ENCODE results near the gene VWF.

DNA sequence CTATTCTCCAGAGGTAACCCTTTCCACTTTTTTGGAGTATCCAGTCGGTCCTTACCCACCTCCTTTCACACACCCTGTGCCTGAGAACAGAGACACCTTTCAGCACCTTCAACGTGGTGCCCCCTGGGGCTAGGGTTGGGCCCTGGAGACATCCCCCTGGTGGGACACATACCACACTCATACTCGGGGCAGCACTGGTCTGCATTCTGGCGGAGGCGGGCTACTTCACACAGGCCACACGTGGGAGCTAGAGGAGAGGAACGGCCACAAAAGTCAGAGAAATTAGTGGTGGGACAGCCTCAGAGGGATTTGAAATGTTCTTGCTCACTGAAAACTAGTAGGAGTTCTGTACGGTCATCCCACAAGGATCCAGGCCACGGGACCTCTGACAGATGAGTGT lies 139.6 kb downstream of the VWF start:
- TF ChIP-seq, protein P1, sequence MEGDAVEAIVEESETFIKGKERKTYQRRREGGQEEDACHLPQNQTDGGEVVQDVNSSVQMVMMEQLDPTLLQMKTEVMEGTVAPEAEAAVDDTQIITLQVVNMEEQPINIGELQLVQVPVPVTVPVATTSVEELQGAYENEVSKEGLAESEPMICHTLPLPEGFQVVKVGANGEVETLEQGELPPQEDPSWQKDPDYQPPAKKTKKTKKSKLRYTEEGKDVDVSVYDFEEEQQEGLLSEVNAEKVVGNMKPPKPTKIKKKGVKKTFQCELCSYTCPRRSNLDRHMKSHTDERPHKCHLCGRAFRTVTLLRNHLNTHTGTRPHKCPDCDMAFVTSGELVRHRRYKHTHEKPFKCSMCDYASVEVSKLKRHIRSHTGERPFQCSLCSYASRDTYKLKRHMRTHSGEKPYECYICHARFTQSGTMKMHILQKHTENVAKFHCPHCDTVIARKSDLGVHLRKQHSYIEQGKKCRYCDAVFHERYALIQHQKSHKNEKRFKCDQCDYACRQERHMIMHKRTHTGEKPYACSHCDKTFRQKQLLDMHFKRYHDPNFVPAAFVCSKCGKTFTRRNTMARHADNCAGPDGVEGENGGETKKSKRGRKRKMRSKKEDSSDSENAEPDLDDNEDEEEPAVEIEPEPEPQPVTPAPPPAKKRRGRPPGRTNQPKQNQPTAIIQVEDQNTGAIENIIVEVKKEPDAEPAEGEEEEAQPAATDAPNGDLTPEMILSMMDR (IDR thresholded peaks at IDR 0.05): no peak
- no peak for TF ChIP-seq POLR2A (IDR thresholded peaks at IDR 0.05)
